Hepatocyte (in vitro differentiated cells): ENCODE data around the gene NT5M. TPM values are rescaled to one million over a fixed set of nuclear protein-coding genes. Genes with fewer than 3 reads are reported as not detected.

Experiments used
- DNase-seq: peaks from one replicate; pipeline ENCODE4 v3.0.0-alpha.2; 2016; ENCODE audit warnings: low spot score
- H2AFZ ChIP-seq: fragments of 200-600 bp; sonication (generic); 2 replicates; pipeline ENCODE4 v1.6.0; 2016; ENCODE audit warnings: antibody characterized with exemption, mild to moderate bottlenecking
- H3K27ac ChIP-seq: fragments of 200-600 bp; sonication (generic); 2 replicates; pipeline ENCODE4 v1.5.1; 2016; ENCODE audit warnings: mild to moderate bottlenecking
- H3K27me3 ChIP-seq: fragments of 200-600 bp; sonication (generic); 2 replicates; pipeline ENCODE4 v1.6.1; 2016
- H3K36me3 ChIP-seq: fragments of 200-600 bp; sonication (generic); replicated peaks from 2 replicates; pipeline ENCODE4 v1.5.1; 2016; ENCODE audit warnings: low read depth; ENCODE audit not compliant: insufficient read depth
- H3K4me1 ChIP-seq: fragments of 200-600 bp; sonication (generic); 2 replicates; pipeline ENCODE4 v1.5.1; 2016; ENCODE audit warnings: mild to moderate bottlenecking, moderate library complexity; ENCODE audit not compliant: insufficient read depth
- H3K4me2 ChIP-seq: fragments of 200-600 bp; sonication (generic); 2 replicates; pipeline ENCODE4 v1.6.0; 2016
- H3K4me3 ChIP-seq: fragments of 200-600 bp; sonication (generic); 2 replicates; pipeline ENCODE4 v1.5.1; 2016; ENCODE audit warnings: mild to moderate bottlenecking
- H3K79me2 ChIP-seq: fragments of 200-600 bp; sonication (generic); 2 replicates; pipeline ENCODE4 v1.6.0; 2017; ENCODE audit warnings: mild to moderate bottlenecking
- H3K9me2 ChIP-seq: fragments of 200-600 bp; sonication (generic); replicated peaks from 2 replicates; pipeline ENCODE4 v1.6.0; 2017; ENCODE audit warnings: mild to moderate bottlenecking; ENCODE audit not compliant: insufficient read depth
- H3K9me3 ChIP-seq: fragments of 200-600 bp; sonication (generic); 2 replicates; pipeline ENCODE4 v1.5.1; 2016; ENCODE audit warnings: low read depth, mild to moderate bottlenecking
- H4K20me1 ChIP-seq: fragments of 200-600 bp; sonication (generic); 2 replicates; pipeline ENCODE4 v1.6.0; 2016; ENCODE audit warnings: mild to moderate bottlenecking; ENCODE audit not compliant: insufficient read depth, poor library complexity, severe bottlenecking
- CTCF ChIP-seq: fragments of 200-600 bp; sonication (generic); IDR thresholded peaks from 2 replicates; pipeline ENCODE4 v1.5.1; 2016; ENCODE audit warnings: antibody characterized with exemption, mild to moderate bottlenecking; ENCODE audit not compliant: poor library complexity
- EZH2 ChIP-seq: fragments of 200-600 bp; sonication (generic); IDR thresholded peaks from 2 replicates; pipeline ENCODE4 v1.6.1; 2016; ENCODE audit warnings: antibody characterized with exemption, mild to moderate bottlenecking, borderline replicate concordance
- EZH2phosphoT487 ChIP-seq: fragments of 200-600 bp; sonication (generic); IDR thresholded peaks from one replicate; pipeline ENCODE4 v1.6.1; 2018; ENCODE audit warnings: antibody characterized with exemption, mild to moderate bottlenecking, low read depth, moderate library complexity; ENCODE audit not compliant: unreplicated experiment, severe bottlenecking
- WGBS: methylation state at CpG from one replicate; pipeline ENCODE4 v1.1.6; 2016; ENCODE audit warnings: low lambda C conversion rate; ENCODE audit errors: missing lambda C conversion rate; 5-methylcytosine and 5-hydroxymethylcytosine counted together
- polyA plus RNA-seq: library from polyadenylated mRNA; unstranded; fragments of >200 nt; fragmentation: Nextera tagmentation; extraction: Ambion mirVana; gene quantifications from 2 replicates; pipeline ENCODE4 v1.2.1, GENCODE V29; 2016
- total RNA-seq: library from RNA; depleted of rRNA; stranded (reverse); fragments of >200 nt; gene quantifications from 2 replicates; pipeline ENCODE4 v1.2.3, GENCODE V29; 2014

NT5M gene
- total and polyA plus RNA-seq, 2 experiments from 2014 or later = 3.4 to 3.5 TPM

- no peaks in the 10 kb centered on the region for H3K36me3 ChIP-seq
- no peaks in the 10 kb centered on the region for H3K79me2 ChIP-seq
- no peaks in the 10 kb centered on the region for H3K9me2 ChIP-seq
- no peaks in the 10 kb centered on the region for H4K20me1 ChIP-seq
- H3K27ac ChIP-seq = no peak overlapping the region
- no peak overlapping the region for H3K4me2 ChIP-seq
- no peak overlapping the region for H2AFZ ChIP-seq
- 95% methylated on average over 23 of the region's 23 CpGs for WGBS
- no peaks in the 10 kb centered on the region for H3K27me3 ChIP-seq
- no peak overlapping the region for H3K4me3 ChIP-seq
- no peaks in the 10 kb centered on the region for H3K9me3 ChIP-seq
- TF ChIP-seq EZH2phosphoT487 (no peak), EZH2 (no peak), CTCF (no peak)
- peaks cover 7% of the 10 kb centered on the region for H3K4me1 ChIP-seq
- DNase-seq = no peak
Measured at GRCh38 chr17:17391668-17392370, 88.6 kb downstream of the NT5M start.

GRCh38 chr17:17393976-17394375 is 90.8 kb downstream of the NT5M start:
- Histone ChIP-seq H3K27ac (no peak overlapping the region), H3K4me1 (no peaks in the 10 kb centered on the region), H3K4me3 (no peak overlapping the region), H2AFZ (no peak overlapping the region), H3K27me3 (no peaks in the 10 kb centered on the region), H3K36me3 (no peaks in the 10 kb centered on the region), H3K79me2 (no peaks in the 10 kb centered on the region), H3K9me3 (no peaks in the 10 kb centered on the region), H4K20me1 (no peaks in the 10 kb centered on the region), H3K4me2 (no peak overlapping the region), H3K9me2 (no peaks in the 10 kb centered on the region)
- TF ChIP-seq EZH2 (no peak), EZH2phosphoT487 (no peak), CTCF (no peak)
- 82% methylated on average over 12 of the region's 12 CpGs for WGBS
- no peak for DNase-seq

DNA sequence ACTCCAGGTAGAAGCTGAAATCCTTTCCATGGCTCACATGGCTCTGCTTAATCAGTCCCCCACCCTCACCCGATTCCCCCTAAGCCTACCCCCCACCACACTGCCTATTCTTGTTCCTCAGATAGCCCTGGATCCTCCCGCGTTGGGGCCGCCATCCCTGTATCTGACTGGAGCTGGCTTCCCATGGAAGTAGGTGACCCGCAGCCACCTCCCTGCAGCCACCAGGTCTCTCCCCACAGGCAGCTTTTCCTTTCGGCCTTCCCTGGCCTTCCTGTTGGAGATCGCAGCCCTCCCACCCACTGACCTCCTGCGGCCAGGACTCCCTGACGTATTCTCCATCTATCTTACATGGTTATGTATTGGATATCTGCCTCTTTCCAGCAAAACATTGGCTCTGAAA is 91.3 kb downstream of the NT5M start:
- H3K79me2 ChIP-seq = no peaks in the 10 kb centered on the region

More for the DNA sequence above, 91.3 kb downstream of the NT5M start:
- 94% methylated on average over 6 of the region's 9 CpGs for WGBS
- H3K27ac ChIP-seq = no peak overlapping the region
- no peak overlapping the region for H3K4me2 ChIP-seq
- H3K36me3 ChIP-seq = no peaks in the 10 kb centered on the region
- no peak overlapping the region for H2AFZ ChIP-seq
- H3K9me3 ChIP-seq = no peaks in the 10 kb centered on the region
- no peak overlapping the region for H3K4me3 ChIP-seq
- H3K4me1 ChIP-seq = no peaks in the 10 kb centered on the region
- no peaks in the 10 kb centered on the region for H4K20me1 ChIP-seq
- DNase-seq = no peak
- no peaks in the 10 kb centered on the region for H3K9me2 ChIP-seq
- no peak for TF ChIP-seq CTCF
- no peak for TF ChIP-seq EZH2phosphoT487
- no peak for TF ChIP-seq EZH2
- no peaks in the 10 kb centered on the region for H3K27me3 ChIP-seq
